GM12801 (cell line): ENCODE measurements around the gene TGFB2.

Source experiments
- CTCF ChIP-seq: IDR thresholded peaks from one replicate; pipeline ENCODE4 v1.5.1; 2011; ENCODE audit warnings: control low read depth; ENCODE audit not compliant: insufficient read length; ENCODE audit errors: extremely low read depth

The TGFB2 gene

GRCh38 chr1:218430346-218430745 is 85.2 kb downstream of the TGFB2 start:
- no peak for TF ChIP-seq CTCF

GRCh38 chr1:218430822-218431221 is 85.7 kb downstream of the TGFB2 start:
- no peak for TF ChIP-seq CTCF

GRCh38 chr1:218431476-218431875 is 86.3 kb downstream of the TGFB2 start:
- no peak for TF ChIP-seq CTCF

GRCh38 chr1:218433744-218434143 is 88.6 kb downstream of the TGFB2 start:
- no peak for TF ChIP-seq CTCF

- no peak for TF ChIP-seq CTCF
Measured at GRCh38 chr1:218435528-218435927, 90.4 kb downstream of the TGFB2 start.

GRCh38 chr1:218436346-218436745 is 91.2 kb downstream of the TGFB2 start:
- TF ChIP-seq CTCF, result no peak

GRCh38 chr1:218436997-218437396 is 91.9 kb downstream of the TGFB2 start:
- TF ChIP-seq CTCF, result no peak
